ENCODE measurements around the gene KLK14.

KLK14 gene

DNA sequence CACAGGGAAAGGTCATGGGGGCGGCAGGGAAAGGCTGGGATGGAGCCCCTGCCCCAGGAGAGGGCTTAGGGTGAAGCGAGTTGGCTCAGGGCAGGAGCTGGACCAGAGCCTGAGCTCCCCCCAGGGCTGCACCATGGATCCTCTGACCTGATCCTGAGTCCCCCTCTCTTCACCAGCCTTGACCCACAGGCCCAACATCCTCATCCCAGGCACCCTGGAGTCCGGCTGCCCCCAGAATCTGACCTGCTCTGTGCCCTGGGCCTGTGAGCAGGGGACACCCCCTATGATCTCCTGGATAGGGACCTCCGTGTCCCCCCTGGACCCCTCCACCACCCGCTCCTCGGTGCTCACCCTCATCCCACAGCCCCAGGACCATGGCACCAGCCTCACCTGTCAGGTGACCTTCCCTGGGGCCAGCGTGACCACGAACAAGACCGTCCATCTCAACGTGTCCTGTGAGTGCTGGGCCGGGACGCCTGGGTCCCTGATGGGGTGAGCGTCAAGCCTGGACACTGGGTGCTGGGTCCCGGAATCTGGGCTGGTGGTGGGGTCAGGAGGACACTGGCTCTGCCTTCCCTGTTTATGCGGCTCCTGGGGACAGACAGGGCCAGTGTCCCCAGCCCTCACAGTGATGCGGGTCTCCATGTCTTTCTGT is 42.9 kb upstream of the KLK14 start:
- Mint-ChIP-seq H3K27me3 (ENCODE audit: low read depth, poor library complexity) (peaks cover 39% of the 10 kb centered on the region), H3K27ac (no peak overlapping the region), H3K36me3 (ENCODE audit: low read depth) (no peaks in the 10 kb centered on the region), H3K4me3 (no peak overlapping the region), H3K4me1 (peaks cover 16% of the 10 kb centered on the region), H3K9me3 (no peaks in the 10 kb centered on the region)
- TF ChIP-seq, protein P1, sequence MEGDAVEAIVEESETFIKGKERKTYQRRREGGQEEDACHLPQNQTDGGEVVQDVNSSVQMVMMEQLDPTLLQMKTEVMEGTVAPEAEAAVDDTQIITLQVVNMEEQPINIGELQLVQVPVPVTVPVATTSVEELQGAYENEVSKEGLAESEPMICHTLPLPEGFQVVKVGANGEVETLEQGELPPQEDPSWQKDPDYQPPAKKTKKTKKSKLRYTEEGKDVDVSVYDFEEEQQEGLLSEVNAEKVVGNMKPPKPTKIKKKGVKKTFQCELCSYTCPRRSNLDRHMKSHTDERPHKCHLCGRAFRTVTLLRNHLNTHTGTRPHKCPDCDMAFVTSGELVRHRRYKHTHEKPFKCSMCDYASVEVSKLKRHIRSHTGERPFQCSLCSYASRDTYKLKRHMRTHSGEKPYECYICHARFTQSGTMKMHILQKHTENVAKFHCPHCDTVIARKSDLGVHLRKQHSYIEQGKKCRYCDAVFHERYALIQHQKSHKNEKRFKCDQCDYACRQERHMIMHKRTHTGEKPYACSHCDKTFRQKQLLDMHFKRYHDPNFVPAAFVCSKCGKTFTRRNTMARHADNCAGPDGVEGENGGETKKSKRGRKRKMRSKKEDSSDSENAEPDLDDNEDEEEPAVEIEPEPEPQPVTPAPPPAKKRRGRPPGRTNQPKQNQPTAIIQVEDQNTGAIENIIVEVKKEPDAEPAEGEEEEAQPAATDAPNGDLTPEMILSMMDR (IDR thresholded peaks at IDR 0.05), result no peak
- no peak for DNase-seq

DNA sequence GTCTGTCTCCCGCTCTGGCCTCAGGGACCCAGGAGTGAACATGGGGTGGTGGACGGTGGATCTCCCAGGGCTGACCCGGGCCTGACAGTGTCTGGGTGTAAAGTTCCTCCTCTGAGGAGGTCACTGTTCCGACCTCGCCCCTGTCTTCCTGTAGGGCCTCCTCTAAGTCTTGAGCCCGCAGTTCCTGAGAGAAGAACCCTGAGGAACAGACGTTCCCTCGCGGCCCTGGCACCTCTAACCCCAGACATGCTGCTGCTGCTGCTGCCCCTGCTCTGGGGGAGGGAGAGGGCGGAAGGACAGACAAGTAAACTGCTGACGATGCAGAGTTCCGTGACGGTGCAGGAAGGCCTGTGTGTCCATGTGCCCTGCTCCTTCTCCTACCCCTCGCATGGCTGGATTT is 42.0 kb upstream of the KLK14 start, which contains the start of gene SIGLEC9:
TSS of gene SIGLEC9 (plus strand) at position 178 of the 400 bp plus-strand sequence. CDS start at position 247, 69 bp downstream.
- Mint-ChIP-seq H3K36me3 (ENCODE audit: low read depth) (no peaks in the 10 kb centered on the region), H3K27ac (no peak within 1 kb of the TSS), H3K4me1 (peaks cover 16% of the 10 kb centered on the region), H3K27me3 (ENCODE audit: low read depth, poor library complexity) (peaks cover 36% of the 10 kb centered on the region), H3K4me3 (no peak within 1 kb of the TSS), H3K9me3 (no peaks in the 10 kb centered on the region)
- no peak for DNase-seq
- TF ChIP-seq, protein P1 (IDR thresholded peaks at IDR 0.05), result no peak

DNA sequence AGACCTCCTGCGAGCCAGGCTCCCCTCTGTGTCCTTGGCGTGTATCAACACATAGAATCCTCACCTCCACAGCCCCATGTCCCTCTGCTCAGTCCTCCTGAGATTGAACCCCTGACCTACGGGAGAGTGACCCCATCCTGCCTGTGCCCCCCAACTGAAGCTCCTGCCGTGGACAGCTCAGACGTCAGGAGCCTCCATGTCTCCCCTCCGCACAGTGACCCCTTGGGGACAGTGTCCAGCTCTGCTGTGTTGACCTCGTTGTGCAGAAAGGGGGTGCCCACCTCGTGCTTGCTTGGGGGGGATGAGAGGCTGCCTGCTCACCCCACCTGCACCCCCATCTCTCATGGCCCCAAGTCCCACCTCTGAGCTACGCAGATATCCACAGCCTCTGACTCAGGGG is 41.5 kb upstream of the KLK14 start:
- H3K4me1 Mint-ChIP-seq, result peaks cover 16% of the 10 kb centered on the region
- no peak for DNase-seq
- no peaks in the 10 kb centered on the region for H3K36me3 Mint-ChIP-seq (ENCODE audit: low read depth)
- H3K4me3 Mint-ChIP-seq, result no peak overlapping the region
- H3K9me3 Mint-ChIP-seq, result no peaks in the 10 kb centered on the region
- TF ChIP-seq, protein P1 (IDR thresholded peaks at IDR 0.05), result no peak
- peaks cover 37% of the 10 kb centered on the region for H3K27me3 Mint-ChIP-seq (ENCODE audit: low read depth, poor library complexity)
- H3K27ac Mint-ChIP-seq, result no peak overlapping the region

DNA sequence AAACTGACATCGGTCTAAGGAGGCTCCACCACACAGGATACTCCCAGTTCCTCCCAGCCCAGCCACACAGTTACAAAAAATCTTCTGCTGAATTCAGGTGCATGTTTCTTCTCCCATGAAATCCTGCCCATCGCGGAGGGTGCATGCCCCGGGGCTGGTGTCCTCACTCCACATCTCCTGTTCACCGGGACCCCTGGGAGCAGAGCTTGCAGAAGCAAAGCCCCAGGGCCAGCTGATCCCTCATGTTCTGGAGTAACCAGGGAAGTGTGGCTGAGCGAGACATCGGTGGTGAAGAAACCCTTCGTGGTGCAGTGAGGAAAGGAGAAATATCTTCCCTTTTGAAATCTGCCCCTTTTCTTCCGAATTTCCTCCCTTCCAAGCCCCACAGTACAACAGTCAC is 41.1 kb upstream of the KLK14 start:
- Mint-ChIP-seq H3K4me1 (peaks cover 16% of the 10 kb centered on the region), H3K27ac (no peak overlapping the region), H3K36me3 (ENCODE audit: low read depth) (no peaks in the 10 kb centered on the region), H3K9me3 (no peaks in the 10 kb centered on the region), H3K27me3 (ENCODE audit: low read depth, poor library complexity) (peaks cover 41% of the 10 kb centered on the region), H3K4me3 (no peak overlapping the region)
- TF ChIP-seq, protein P1 (IDR thresholded peaks at IDR 0.05), result no peak
- no peak for DNase-seq

DNA sequence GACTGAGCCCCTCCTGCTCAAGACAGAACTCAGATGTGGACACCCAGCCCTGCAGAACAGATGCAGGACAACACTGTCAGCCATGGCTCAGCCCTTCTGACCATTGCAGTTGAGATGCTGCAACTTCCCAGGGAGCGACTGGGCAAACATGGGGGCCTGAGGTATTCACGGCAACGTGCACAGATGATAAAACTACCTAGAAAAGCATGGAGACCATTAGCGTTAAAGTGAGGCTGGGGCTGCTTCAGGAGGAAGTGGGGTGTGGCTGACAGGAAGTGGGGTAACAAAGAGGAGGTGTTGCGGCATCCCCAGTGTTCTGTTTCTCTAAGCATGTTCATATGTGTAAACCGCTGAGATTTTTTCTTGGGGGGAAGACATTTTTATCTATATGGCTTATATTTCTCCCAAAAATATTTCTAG is 40.7 kb upstream of the KLK14 start:
- no peak overlapping the region for H3K27ac Mint-ChIP-seq
- H3K4me3 Mint-ChIP-seq, result no peak overlapping the region
- H3K9me3 Mint-ChIP-seq, result no peaks in the 10 kb centered on the region
- no peak for DNase-seq
- H3K36me3 Mint-ChIP-seq (ENCODE audit: low read depth), result no peaks in the 10 kb centered on the region
- TF ChIP-seq, protein P1 (IDR thresholded peaks at IDR 0.05), result no peak
- peaks cover 38% of the 10 kb centered on the region for H3K27me3 Mint-ChIP-seq (ENCODE audit: low read depth, poor library complexity)
- peaks cover 12% of the 10 kb centered on the region for H3K4me1 Mint-ChIP-seq

Data from nephron progenitor cell (in vitro differentiated cells).